Pancreas (tissue), 10 donors: ENCODE measurements around the gene TPGS2. TPM values are rescaled to one million over a fixed set of nuclear protein-coding genes. Genes with fewer than 3 reads are reported as not detected.

ENCODE experiments used
- ATAC-seq, 4 donors: fragments of 200-7000 bp; cut with Tn5 transposase; one replicate each; pipeline versions ENCODE4 v1.8.0 to v1.9.1; 2020; ENCODE audit warnings: mild to moderate bottlenecking in 4 of 4, moderate library complexity in 4 of 4
- DNase-seq, 6 donors: peaks; one replicate each; pipeline ENCODE4 v3.0.0-alpha.2; 2020
- FAIRE-seq: peaks from 2 replicates; lab custom pipeline; 2012; peaks lifted over from hg19 to GRCh38; lab: Jason Lieb, UNC
- H3K27ac ChIP-seq, 4 donors: fragments of 200-600 bp; sonication (generic); 1 replicate in 3 of 4; 2 replicates in 1 of 4; pipeline versions ENCODE4 v1.5.0 to v1.8.0; 2020
- H3K27me3 ChIP-seq, 4 donors: fragments of 200-600 bp; one replicate each; pipeline ENCODE4 v1.8.0; 2021
- H3K36me3 ChIP-seq, 3 donors: fragments of 200-600 bp; sonication (generic) in 1 of 3; one replicate each; pipeline versions ENCODE4 v1.5.0 to v1.8.0; 2020 to 2021
- H3K4me1 ChIP-seq, 3 donors: fragments of 200-600 bp; one replicate each; pipeline ENCODE4 v1.8.0; 2021
- H3K4me3 ChIP-seq, 4 donors: fragments of 200-600 bp; sonication (generic) in 2 of 4; one replicate each; pipeline versions ENCODE4 v1.5.0 to v1.8.0; 2020 to 2021
- H3K9me3 ChIP-seq, 4 donors: fragments of 200-600 bp; one replicate each; pipeline ENCODE4 v1.8.0; 2021
- CTCF ChIP-seq, 4 donors: fragments of 200-600 bp; sonication (generic) in 3 of 4; IDR thresholded peaks; one replicate each; pipeline versions ENCODE4 v1.5.0 to v1.8.0; 2021; ENCODE audit warnings: antibody characterized with exemption in 4 of 4
- WGBS, 2 donors: extraction: QIAGEN DNeasy Blood & Tissue Kit; methylation state at CpG; one replicate each; pipeline ENCODE4 v1.1.7; 2013; 5-methylcytosine and 5-hydroxymethylcytosine counted together
- intact Hi-C, 3 donors: fragments of 100-400 bp; cut with DNase I; formaldehyde crosslinking; loops; one replicate each; pipeline versions ENCODE4 v1.11.1 to v1.14.2; 2022
- polyA plus RNA-seq, 2 donors: library from polyadenylated mRNA; stranded (reverse); fragments of 200-250 nt; gene quantifications; one replicate each; pipeline ENCODE4 v1.2.3, GENCODE V29; 2013
- total RNA-seq, 6 donors: library from RNA; stranded (reverse); fragmentation: NEBNext Ultra II Directional in 4 of 6; extraction: Animal tissue kit (Norgen Biotek cat#: 25700) in 4 of 6; gene quantifications; one replicate each; pipeline versions ENCODE4 v1.2.1 to v1.2.4, GENCODE V29; 2021 to 2023
- donor health status: healthy with polysubstance abuse.
- donor health status: DM: no; HTN: no; CAD: no; lungs with moderate emphysema.
- donor health status: DM: no; HTN: no; CAD: no.
- donor health status: control.
- donor health status: control.
- donor health status: Bipolar disorder and iron deficiency.
- donor health status: DM: yes; HTN: yes; CAD: no.
- donor health status: DM: no; HTN: no; CAD: no.
- donor health status: DM: no; HTN: no; CAD: no.
- donor health status: DM: yes; HTN: yes; CAD: no.

Gene TPGS2
- total and polyA plus RNA-seq, 8 donors = 16.6 to 44.6 (median 25.2) TPM

- Histone ChIP-seq H3K27me3 (no peaks in the 10 kb centered on the region), H3K27ac (no peak overlapping the region), H3K4me3 (no peak overlapping the region), H3K9me3 (no peaks in the 10 kb centered on the region), H3K36me3 (no peaks in the 10 kb centered on the region), H3K4me1 (peaks cover 0 to 6% (median 6%) of the 10 kb centered on the region in 3 donors)
- no peak for TF ChIP-seq CTCF (IDR thresholded peaks at IDR 0.05)
- FAIRE-seq (no peak), ATAC-seq (no peak), DNase-seq (no peak)
- 89 to 90% methylated on average over 2 of the region's 2 CpGs for WGBS, 2 donors
- intact Hi-C loops = no loop called here
Observed at GRCh38 chr18:36833120-36833519, 4.3 kb upstream of the TPGS2 start.

- Histone ChIP-seq H3K9me3 (no peaks in the 10 kb centered on the region), H3K36me3 (no peaks in the 10 kb centered on the region), H3K27ac (no peak overlapping the region), H3K4me1 (peaks cover 0 to 6% (median 6%) of the 10 kb centered on the region in 3 donors), H3K27me3 (no peaks in the 10 kb centered on the region), H3K4me3 (no peak overlapping the region)
- intact Hi-C loops = no loop called here
- WGBS, 2 donors = 27 to 42% methylated on average over 1 of the region's 1 CpG
- no peak for TF ChIP-seq CTCF (IDR thresholded peaks at IDR 0.05)
- FAIRE-seq = no peak
- no peak for DNase-seq
- ATAC-seq = no peak
Observed at GRCh38 chr18:36831139-36831538, 2.3 kb upstream of the TPGS2 start.

GRCh38 chr18:36830158-36830495 is 1.3 kb upstream of the TPGS2 start:
- Histone ChIP-seq H3K4me3 (peak overlapping the region in 2 of 4 donors; percentile 66 to 77), H3K27me3 (no peaks in the 10 kb centered on the region), H3K36me3 (no peaks in the 10 kb centered on the region), H3K9me3 (no peaks in the 10 kb centered on the region), H3K27ac (no peak overlapping the region), H3K4me1 (peaks cover 0 to 6% (median 6%) of the 10 kb centered on the region in 3 donors)
- FAIRE-seq = no peak
- ATAC-seq = no peak
- intact Hi-C loops = no loop called here
- no peak for DNase-seq
- no peak for TF ChIP-seq CTCF (IDR thresholded peaks at IDR 0.05)
- WGBS, 2 donors = 8 to 10% methylated on average over 1 of the region's 1 CpG

GRCh38 chr18:36829362-36830157 is 758 bp upstream of the TPGS2 start:
- peak in 3 of 4 donors; percentile 2 to 13 (median 8) for ATAC-seq
- peak overlapping the region; percentile 76 to 84 (median 80) for H3K27ac ChIP-seq
- FAIRE-seq = no peak
- H3K4me3 ChIP-seq = peak overlapping the region; percentile 66 to 83 (median 74)
- H3K27me3 ChIP-seq = no peaks in the 10 kb centered on the region
- TF ChIP-seq CTCF (IDR thresholded peaks at IDR 0.05) = no peak
- H3K9me3 ChIP-seq = no peaks in the 10 kb centered on the region
- DNase-seq = no peak
- H3K4me1 ChIP-seq = peaks cover 0 to 6% (median 6%) of the 10 kb centered on the region in 3 donors
- intact Hi-C loops = no loop called here
- 3 to 4% methylated on average over 17 of the region's 17 CpGs for WGBS, 2 donors
- H3K36me3 ChIP-seq = no peaks in the 10 kb centered on the region

GRCh38 chr18:36828157-36828629 is 609 bp downstream of the TPGS2 start:
- no peaks in the 10 kb centered on the region for H3K36me3 ChIP-seq
- no peak for TF ChIP-seq CTCF (IDR thresholded peaks at IDR 0.05)
- no peaks in the 10 kb centered on the region for H3K9me3 ChIP-seq
- FAIRE-seq = no peak
- ATAC-seq = peak; percentile 13 to 36 (median 24)
- intact Hi-C loops = no loop called here
- 1% methylated on average over 18 of the region's 18 CpGs for WGBS, 2 donors
- no peaks in the 10 kb centered on the region for H3K27me3 ChIP-seq
- peak in 2 of 6 donors; percentile 25 to 41 for DNase-seq
- peaks cover 0 to 6% (median 6%) of the 10 kb centered on the region in 3 donors for H3K4me1 ChIP-seq
- peak overlapping the region; percentile 76 to 84 (median 80) for H3K27ac ChIP-seq
- H3K4me3 ChIP-seq = peak overlapping the region; percentile 66 to 83 (median 74)
